Muscle layer of duodenum (tissue), 2 donors: ENCODE results near the gene OPN3.

ENCODE experiments used
- H3K27ac ChIP-seq: one replicate; pipeline ENCODE4 v1.7.0; 2013; ENCODE audit warnings: mild to moderate bottlenecking, low read length
- H3K27me3 ChIP-seq: one replicate; pipeline ENCODE4 v1.7.0; 2013; ENCODE audit warnings: low read depth, mild to moderate bottlenecking, control low read depth, low read length
- H3K36me3 ChIP-seq, 2 donors: one replicate each; pipeline ENCODE4 v1.7.0; 2013; ENCODE audit warnings: low read length in 2 of 2, control low read depth in 1 of 2, mild to moderate bottlenecking in 1 of 2; ENCODE audit not compliant: insufficient read depth in 2 of 2, control insufficient read depth in 1 of 2
- H3K4me1 ChIP-seq, 2 donors: one replicate each; pipeline ENCODE4 v1.7.0; 2013; ENCODE audit warnings: low read length in 2 of 2, mild to moderate bottlenecking in 2 of 2, control low read depth in 1 of 2, moderate library complexity in 1 of 2; ENCODE audit not compliant: insufficient read depth in 2 of 2, control insufficient read depth in 1 of 2
- H3K4me3 ChIP-seq, 2 donors: one replicate each; pipeline ENCODE4 v1.7.0; 2013; ENCODE audit warnings: low read length in 2 of 2, low read depth in 1 of 2, mild to moderate bottlenecking in 1 of 2
- H3K9me3 ChIP-seq, 2 donors: one replicate each; pipeline ENCODE4 v1.7.0; 2013; ENCODE audit warnings: low read length in 2 of 2, control low read depth in 1 of 2, mild to moderate bottlenecking in 1 of 2; ENCODE audit not compliant: control insufficient read depth in 1 of 2
- donor health status: healthy.

OPN3 gene

DNA sequence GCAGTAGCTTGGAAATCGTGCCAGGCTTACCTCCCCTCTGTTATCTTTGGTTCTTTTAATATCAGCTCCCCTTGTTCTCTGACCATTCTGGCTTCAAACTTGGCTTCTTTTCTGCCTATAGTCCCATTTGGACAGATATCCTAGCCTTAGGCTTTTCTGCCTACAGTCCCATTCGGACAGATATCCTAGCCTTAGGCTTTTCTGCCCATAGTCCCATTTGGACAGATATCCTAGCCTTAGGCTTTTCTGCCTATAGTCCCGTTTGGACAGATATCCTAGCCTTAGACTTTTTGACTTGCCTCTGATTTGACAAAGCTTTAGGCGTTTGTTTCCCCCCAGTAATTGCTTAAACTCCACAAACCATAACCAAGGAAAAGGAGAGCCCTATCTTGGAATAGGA is 25.6 kb downstream of the OPN3 start:
- H3K36me3 ChIP-seq = no peaks in the 10 kb centered on the region
- no peaks in the 10 kb centered on the region for H3K9me3 ChIP-seq
- H3K4me3 ChIP-seq = no peak overlapping the region
- H3K4me1 ChIP-seq = no peaks in the 10 kb centered on the region
- H3K27me3 ChIP-seq = no peaks in the 10 kb centered on the region
- H3K27ac ChIP-seq = no peak overlapping the region

DNA sequence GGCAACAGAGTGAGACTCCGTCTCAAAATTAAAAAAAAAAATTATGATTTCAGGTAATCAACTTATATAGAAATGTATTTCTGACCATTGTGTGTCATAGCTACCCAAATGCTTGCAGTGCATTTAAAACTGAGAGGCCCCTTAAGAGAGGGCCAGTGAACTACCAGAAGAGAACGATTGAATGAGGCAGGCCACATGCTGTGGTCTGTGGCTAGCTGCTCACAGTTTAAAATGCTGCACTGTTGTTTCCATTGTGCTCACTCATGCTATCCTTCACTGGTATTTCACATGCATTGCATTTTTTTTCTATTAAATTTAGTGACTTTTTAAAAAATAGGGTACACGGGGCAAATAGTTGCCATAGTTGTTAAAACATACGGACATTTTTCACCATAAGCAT is 26.0 kb downstream of the OPN3 start:
- H3K4me1 ChIP-seq = no peaks in the 10 kb centered on the region
- no peaks in the 10 kb centered on the region for H3K27me3 ChIP-seq
- no peaks in the 10 kb centered on the region for H3K36me3 ChIP-seq
- no peak overlapping the region for H3K27ac ChIP-seq
- H3K4me3 ChIP-seq = no peak overlapping the region
- no peaks in the 10 kb centered on the region for H3K9me3 ChIP-seq

DNA sequence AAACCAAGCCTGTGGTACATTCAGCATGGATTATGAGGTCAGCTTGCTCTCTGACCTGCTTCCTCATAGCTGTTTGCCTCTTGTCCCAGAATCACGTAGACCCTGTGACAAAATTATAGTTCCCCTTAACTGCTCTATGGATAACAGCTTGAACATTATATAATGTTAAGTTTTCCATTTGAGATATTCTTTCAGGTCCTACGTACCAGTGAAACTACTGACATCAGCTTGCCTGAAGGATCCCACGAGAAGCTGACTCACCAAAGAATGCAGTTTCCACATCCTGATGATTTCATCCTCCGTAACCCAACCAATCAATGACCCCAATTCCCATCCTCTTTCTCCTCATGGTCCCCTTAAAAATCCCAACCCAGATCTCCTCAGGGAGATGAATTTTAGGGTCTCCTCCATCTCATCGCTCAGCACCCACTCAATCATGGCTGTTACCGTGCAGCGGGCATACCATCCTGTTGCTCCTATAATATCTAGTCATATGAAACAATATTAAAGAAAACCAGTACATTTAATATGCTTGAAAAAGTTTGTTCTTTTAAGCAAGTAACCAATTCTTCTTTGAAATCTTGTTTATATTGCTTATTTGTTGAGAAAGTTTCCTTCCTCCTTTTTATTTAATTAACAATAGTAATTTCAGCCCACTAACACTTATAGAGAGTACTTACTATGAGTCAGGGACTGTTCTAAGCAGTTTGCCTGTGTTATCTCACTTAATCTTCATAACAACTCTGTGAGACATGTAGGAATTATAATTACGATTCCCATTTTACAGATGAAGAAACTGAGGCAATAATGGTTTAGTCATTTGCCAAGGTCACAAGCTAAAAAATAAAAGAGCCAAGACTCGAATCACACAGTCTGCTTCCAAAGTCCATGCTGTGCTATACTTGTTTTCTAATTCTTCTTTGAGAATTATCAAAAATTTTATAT is 27.4 kb downstream of the OPN3 start:
- H3K4me1 ChIP-seq = no peaks in the 10 kb centered on the region
- no peak overlapping the region for H3K4me3 ChIP-seq
- no peaks in the 10 kb centered on the region for H3K9me3 ChIP-seq
- H3K27me3 ChIP-seq = no peaks in the 10 kb centered on the region
- H3K27ac ChIP-seq = no peak overlapping the region
- no peaks in the 10 kb centered on the region for H3K36me3 ChIP-seq

DNA sequence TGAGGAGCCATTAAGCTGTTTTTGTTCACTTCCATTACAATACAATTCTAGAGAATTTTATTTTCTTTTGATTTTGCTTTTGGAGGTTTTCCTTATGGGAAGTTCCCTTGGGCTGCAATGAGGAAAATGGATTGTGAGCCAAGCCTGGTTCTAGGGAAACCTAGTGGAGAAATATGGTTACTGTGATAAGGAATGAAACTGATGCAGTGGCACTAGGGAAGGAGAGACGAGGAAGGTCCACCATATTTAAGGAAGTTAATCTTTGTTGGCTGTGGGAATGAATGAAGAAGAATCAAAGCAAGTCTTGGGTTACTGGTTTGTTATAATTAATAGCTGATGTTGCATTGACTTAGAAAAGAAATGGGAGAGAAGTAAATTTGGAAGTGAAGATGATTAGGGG is 28.4 kb downstream of the OPN3 start:
- no peaks in the 10 kb centered on the region for H3K36me3 ChIP-seq
- no peaks in the 10 kb centered on the region for H3K27me3 ChIP-seq
- H3K4me1 ChIP-seq = no peaks in the 10 kb centered on the region
- H3K27ac ChIP-seq = no peak overlapping the region
- H3K9me3 ChIP-seq = no peaks in the 10 kb centered on the region
- H3K4me3 ChIP-seq = no peak overlapping the region

DNA sequence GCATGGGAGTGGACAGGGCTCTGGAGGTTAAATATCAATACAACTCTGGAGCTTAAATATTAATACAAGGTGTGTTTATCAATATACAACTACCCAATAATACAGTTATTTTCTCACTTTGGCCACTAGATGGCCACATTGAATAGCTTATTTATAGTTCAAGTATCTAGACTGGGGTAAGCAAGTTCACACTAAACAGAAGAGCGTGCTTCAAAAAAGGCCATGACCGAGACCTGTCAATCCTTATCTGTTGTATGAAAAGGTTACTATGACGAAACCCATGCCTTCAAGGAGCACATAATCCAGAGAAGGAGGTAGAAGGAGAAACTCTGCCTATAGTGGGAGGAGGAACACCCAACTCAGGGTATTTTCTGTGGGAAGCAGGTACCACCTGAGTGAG is 29.1 kb downstream of the OPN3 start:
- Histone ChIP-seq H3K9me3 (no peaks in the 10 kb centered on the region), H3K27ac (no peak overlapping the region), H3K27me3 (no peaks in the 10 kb centered on the region), H3K4me3 (no peak overlapping the region), H3K4me1 (no peaks in the 10 kb centered on the region), H3K36me3 (no peaks in the 10 kb centered on the region)

DNA sequence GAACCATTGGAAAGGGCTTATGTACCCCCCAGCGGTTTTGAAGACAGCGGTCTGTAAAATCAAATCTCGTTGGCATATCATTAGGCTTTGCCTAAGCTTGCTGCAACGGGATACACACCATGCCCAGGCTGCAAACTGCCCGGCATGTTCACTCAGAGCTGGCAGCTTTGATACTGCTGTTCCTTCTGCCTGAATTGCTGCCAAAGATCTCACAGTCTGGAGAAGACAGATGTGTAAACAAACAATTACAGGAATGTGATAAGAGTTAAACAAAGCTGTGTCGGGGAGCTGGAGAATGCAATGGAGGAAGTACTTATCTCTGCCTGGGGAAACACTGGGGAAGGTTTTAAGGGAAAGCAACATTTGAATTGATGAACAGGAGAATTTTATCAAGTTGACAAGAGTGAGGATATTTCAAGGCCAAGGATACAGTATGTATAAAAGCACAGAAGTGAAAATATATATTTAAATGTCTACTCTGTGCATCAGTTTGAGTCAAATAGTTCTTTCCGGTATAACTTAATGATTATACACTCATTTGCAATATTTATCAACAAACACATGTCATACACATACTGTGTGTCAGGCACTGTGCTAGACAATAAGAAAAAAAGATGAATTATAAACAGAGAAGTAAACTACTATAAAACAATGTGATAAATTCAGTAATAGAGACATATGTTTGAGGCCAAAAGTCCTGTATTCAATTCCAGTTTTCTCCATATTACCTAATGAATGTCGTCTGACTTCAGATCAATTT is 29.9 kb downstream of the OPN3 start:
- H3K4me3 ChIP-seq = no peak overlapping the region
- H3K36me3 ChIP-seq = no peaks in the 10 kb centered on the region
- no peaks in the 10 kb centered on the region for H3K9me3 ChIP-seq
- no peaks in the 10 kb centered on the region for H3K4me1 ChIP-seq
- H3K27me3 ChIP-seq = no peaks in the 10 kb centered on the region
- no peak overlapping the region for H3K27ac ChIP-seq

DNA sequence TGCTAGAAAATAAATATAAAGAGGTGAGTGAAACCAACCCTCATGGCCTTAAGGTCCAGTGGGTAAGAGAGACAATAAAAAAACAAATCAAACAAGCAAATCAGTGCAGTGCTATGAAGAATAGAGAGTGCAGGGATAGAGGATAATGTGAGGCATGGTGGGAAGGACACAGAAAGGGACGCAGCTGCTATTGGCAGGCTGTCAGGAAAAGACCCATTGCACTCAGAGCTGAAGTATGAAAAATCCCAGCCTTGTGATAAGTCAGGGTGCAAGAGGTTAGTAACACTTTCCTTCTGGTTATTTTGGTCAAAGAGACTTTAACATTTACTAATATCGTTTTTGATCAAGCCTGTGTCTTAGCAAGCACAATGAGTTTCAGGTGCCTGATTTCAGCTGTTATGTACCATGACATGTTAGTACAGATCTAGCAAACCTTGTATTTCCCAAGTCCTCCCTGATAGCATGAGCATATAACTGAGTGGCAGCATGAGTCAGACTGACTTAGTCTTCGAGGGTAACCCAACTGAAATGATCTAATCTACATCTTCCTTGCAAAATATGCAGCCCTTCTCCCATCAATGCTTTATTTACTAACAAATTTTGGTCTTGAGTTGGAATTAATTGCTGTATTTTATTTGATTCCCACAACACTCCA is 31.7 kb downstream of the OPN3 start:
- H3K4me1 ChIP-seq = no peaks in the 10 kb centered on the region
- H3K27ac ChIP-seq = no peak overlapping the region
- no peaks in the 10 kb centered on the region for H3K36me3 ChIP-seq
- no peak overlapping the region for H3K4me3 ChIP-seq
- H3K9me3 ChIP-seq = no peaks in the 10 kb centered on the region
- H3K27me3 ChIP-seq = no peaks in the 10 kb centered on the region

DNA sequence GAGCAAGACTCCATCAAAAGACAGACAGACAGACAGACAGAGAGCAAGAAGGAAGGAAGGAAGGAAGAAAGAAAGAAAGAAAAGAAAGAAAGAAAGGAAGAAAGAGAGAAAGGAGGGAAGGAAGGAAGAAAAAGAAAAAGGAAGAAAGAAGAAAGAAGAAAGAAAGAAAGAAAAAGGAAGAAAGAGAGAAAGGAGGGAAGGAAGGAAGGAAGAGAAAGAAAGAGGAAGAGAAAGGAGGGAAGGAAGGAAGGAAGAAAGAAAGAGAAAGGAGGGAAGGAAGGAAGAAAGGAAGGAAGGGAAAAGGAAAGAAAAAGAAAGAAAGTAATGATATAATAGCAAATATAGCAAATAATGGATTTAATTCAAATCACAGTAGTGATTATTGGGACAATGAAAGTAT is 32.7 kb downstream of the OPN3 start:
- no peaks in the 10 kb centered on the region for H3K4me1 ChIP-seq
- H3K9me3 ChIP-seq = no peaks in the 10 kb centered on the region
- no peaks in the 10 kb centered on the region for H3K27me3 ChIP-seq
- H3K36me3 ChIP-seq = no peaks in the 10 kb centered on the region
- H3K4me3 ChIP-seq = no peak overlapping the region
- no peak overlapping the region for H3K27ac ChIP-seq

DNA sequence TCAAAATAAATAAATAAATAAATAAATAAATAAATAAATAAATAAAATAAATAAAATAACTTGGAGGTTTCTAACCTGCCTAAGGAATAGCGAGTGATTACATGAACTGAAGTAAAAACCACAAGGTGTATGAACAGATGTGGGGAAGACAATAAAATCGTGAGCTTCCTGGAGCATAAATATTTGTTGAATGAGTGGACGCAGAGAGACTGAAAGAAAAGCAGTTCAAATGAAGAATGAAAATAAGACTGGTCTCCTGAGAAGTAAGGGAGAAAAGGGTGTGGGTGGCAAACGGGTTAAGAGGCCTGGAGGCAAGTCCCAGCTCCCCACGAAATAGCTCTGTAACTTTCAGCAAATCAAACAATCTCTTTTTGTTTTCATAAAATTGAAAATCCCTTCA is 33.6 kb downstream of the OPN3 start:
- Histone ChIP-seq H3K9me3 (no peaks in the 10 kb centered on the region), H3K27ac (no peak overlapping the region), H3K36me3 (no peaks in the 10 kb centered on the region), H3K4me3 (no peak overlapping the region), H3K27me3 (no peaks in the 10 kb centered on the region), H3K4me1 (no peaks in the 10 kb centered on the region)

DNA sequence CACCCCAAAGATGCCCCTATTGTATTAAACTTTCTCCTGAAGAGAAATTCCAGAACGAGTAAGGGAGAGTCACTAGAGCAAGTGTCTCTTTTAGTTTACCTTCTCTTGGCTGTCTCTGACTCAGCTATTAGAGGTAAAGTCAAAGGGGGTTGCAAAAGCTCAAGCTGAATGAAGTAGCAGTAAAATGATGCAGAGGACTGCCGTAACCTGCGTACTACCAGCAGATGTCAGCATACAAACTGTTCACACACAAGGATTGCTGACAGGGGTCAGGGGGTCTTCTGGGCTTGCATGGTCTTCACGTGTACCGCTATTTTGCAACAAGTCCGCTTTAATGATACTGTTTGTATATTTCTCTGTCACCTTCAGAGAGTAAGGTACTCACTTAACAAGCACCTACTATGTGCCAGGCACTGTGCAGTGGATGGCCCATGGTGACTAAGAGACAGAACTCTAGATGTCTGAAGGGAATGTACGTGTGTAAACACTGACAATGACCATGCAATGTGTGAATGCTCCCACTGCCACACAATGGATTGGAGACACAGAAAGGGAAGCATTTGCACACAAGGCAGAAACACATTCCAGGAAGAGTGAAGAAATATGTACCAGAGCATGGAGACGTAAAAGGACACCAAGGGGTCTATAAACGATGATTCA is 34.9 kb downstream of the OPN3 start:
- no peaks in the 10 kb centered on the region for H3K36me3 ChIP-seq
- H3K4me1 ChIP-seq = no peaks in the 10 kb centered on the region
- H3K27ac ChIP-seq = no peak overlapping the region
- H3K4me3 ChIP-seq = no peak overlapping the region
- no peaks in the 10 kb centered on the region for H3K27me3 ChIP-seq
- H3K9me3 ChIP-seq = no peaks in the 10 kb centered on the region

DNA sequence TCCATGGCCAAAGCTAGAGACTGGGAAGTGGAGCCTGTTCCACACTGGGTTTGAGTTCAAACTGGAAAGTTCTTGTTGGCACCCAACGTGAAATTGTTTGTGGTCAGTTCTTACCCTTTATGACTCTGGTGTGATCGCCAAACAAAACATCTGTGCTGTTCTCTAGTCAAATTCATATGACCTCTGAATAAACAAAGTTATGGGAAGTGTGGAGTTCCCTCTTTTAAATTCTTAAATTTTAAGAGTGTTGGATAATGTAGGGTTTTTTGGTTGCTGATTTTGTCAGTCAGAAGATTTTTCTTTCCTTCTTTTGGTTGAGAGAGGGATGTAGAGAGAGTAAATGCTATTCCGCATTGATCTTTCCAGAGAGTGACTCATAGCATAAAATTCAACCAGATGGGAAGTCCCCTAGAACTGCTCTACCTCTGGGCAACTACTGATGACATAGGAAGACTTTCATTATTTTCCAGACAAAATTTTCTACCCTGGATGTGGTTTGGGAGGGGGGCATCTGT is 36.4 kb downstream of the OPN3 start:
- Histone ChIP-seq H3K9me3 (no peaks in the 10 kb centered on the region), H3K27me3 (no peaks in the 10 kb centered on the region), H3K36me3 (no peaks in the 10 kb centered on the region), H3K4me3 (no peak overlapping the region), H3K27ac (no peak overlapping the region), H3K4me1 (no peaks in the 10 kb centered on the region)
